ENCODE data around the gene BFAR.

- TF ChIP-seq CTCF (IDR thresholded peaks at IDR 0.05; ENCODE audit: poor library complexity) (no peak), EZH2 (IDR thresholded peaks at IDR 0.05; ENCODE audit: borderline replicate concordance) (no peak), EZH2phosphoT487 (IDR thresholded peaks at IDR 0.05; ENCODE audit: low read depth, severe bottlenecking, unreplicated experiment) (no peak)
Measured at GRCh38 chr16:14652726-14653125, 20.0 kb downstream of the BFAR start.
